GM19395 (cell line): ENCODE results near the gene TRMT61B.

Experiments used
- ATAC-seq: cut with Tn5 transposase; IDR thresholded peaks from one replicate; pipeline ENCODE4 v1.9.1; 2021; ENCODE audit warnings: mild to moderate bottlenecking, moderate library complexity; ENCODE audit not compliant: unreplicated experiment

The TRMT61B gene

DNA sequence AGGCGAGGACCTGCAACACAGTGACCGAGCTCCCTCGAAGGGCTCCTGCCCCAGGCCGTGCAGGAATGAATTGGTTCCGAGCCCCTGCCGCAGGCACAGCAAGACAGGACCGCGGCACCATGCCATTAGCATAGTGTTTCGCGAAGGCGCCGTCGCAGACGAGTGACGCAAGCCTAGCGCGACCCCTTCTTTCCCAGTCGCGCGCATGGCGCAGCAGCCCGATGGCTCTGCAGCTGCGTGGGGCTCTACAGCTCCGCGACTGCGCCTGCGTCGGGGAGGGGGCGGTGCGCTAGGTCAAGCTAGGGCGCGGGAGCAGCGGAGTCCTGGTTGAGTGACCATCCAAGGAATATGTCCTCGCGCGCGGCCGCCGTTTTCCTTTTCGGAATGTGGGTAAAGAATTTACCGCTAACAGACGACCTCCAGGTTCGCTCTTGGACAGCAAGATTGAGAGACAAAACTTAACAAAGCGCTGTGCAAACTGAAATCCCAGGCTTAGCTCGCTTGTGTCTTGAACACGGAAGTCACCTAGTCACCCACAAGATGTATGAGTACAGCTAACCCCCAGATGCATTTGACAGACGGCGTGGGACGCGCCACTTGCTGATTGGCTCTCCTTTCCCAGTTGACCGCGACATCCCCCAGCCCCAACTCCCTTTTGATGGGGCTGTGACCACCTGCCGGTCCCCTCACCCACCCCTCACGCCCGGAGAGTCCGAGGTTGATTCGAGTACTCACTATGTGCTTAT is at the start of gene TRMT61B:
TRMT61B (minus strand) TSS at position 164 of the 746 bp plus-strand sequence; CDS start at position 132, 32 bp downstream.
- ATAC-seq: peak; percentile 94

DNA sequence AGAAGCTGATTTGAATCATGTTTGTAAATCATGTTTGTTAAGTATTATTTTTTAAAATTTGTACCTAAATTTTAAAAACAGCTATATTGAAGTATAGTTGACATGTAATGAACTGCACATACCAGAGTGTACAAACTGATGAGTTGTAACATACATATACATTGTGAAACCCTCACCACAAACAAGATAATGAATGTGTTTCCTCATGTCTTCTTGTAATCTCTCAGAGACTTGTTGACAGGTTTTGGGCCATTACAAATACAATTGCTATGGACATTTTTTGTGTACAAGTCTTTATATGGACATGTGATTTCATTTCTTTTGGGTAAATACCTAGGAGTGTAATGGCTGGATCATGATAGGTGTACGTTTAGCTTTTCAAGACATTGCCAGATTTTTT is 45.8 kb upstream of the TRMT61B start:
- no peak for ATAC-seq

DNA sequence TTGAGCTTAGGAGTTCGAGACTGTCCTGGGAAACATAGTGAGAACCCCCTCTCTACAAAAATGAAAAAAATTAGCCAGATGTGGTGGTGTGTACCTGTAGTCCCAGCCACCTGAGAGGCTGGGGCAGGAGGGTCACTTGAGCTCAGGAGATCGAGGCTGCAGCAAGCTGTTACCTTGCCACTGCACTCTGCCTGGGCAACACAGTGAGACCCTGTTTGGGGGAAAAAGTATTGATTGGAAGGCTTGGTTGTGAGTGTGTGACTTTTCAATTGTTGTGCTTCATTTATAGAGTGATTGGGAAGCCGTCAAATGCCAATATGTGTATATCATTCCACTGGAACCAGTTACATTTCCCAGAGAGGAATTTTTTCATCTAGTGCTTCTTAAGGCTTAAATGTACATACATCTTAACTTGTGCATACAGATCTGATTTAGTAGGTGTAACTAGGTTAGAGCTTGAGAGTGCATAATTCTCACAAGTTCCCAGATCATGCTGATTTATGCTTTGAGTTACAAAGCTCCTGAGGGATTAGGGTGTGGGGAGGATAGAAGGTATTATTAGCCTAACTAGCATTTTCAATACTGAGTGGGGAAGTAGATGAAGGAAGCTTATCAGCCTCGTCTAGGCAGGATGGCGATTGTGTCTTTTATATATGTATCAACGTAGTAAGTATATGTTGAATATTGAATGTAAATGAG is 39.7 kb upstream of the TRMT61B start:
- no peak for ATAC-seq

DNA sequence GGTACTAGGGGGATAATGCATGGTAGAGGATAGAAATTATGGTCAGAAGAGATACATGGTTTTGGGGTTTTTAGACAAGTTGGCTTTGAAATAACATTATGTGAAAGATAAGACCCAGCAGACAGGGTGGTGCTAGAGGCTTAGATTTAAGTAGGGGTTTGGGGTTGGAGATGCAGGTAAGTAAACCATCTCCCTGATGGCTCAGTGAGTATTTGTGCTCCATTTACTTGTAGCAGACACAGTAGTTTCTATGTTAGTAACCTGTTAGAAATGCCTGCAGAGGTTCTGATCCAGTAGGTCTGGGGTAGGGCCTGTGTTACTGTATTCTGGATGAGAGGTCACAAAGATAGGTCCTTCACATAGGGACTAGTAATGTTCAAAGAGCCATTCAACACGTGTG is 38.1 kb upstream of the TRMT61B start:
- ATAC-seq: no peak

DNA sequence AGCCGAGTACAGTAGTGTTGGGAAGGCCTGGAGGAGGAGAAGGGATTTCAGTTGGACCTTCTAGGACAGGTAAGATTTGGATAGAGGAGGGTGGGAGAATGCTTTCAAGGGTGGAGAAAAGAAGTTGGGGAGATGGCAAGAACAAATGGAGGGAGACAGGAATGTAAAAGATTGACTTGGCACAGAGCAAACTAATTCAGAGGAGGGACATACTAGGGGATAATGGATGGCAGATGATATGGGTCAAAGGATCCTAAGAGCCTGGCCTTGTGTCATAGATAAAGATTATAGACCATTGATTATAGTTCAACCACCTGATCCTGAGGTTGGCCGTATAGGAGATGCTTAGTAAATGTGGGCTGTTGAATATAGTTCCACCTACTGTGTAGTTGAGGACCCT is 36.7 kb upstream of the TRMT61B start:
- ATAC-seq: no peak

DNA sequence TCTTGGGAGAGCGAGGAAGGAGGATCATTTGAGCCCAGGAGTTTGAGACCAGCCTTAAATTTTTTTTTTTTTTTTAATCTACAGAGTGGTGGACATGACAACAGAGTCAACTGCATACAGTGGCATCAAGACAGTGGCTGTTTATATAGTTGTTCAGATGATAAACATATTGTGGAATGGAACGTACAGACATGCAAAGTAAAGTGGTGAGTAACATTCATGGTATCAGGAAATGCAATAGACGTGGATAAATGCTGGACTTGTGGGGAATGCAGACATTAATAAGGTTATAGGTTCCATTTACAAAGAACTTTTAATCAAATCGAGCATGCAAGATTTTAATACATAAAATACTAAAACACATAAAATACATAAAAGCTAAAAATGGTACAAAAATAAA is 36.3 kb upstream of the TRMT61B start:
- no peak for ATAC-seq

DNA sequence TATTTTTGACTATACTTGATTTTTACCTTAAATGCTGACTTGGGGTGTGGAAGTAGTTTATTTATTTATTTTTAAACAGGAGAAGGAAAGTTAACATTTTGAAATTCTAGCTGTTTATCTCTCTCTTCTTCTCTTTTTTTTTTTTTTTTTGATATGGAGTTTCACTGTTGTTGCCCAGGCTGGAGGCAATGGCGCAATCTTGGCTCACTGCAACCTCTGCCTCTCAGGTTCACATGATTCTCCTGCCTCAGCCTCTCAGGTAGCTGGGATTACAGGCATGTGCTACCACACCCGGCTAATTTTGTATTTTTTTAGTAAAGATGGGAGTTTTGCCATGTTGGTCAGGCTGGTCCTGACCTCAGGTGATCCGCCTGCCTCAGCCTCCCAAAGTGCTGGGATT is 35.4 kb upstream of the TRMT61B start:
- ATAC-seq: no peak

DNA sequence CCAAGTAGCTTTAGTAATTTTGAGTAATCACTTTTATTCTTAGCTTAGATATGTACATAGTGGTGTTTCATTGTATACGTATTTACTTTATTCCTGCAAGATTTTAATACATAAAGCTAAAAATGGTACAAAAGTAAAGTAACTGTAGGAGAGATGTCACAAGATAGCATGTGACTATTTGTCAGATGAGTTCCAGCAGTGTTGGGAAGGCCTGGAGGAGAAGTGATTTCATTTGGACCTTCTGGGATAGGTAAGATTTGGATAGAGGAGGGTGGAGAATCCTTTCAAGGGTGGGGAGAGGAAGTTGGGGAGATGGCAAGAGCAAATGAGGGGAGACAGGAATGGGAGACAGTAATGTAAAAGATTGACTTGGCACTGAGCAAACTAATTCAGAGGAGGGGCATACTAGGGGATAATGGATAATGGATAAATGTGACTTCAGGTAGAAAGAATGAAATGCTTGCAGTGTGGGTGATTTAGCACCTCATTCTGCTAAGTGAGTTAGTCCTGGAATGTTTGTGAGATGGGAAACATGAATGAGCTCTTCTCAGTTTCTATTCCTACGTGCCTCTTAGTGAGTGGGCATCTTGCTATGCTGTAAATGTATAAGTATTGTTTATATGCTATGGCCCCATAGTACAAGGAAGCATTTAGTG is 34.8 kb upstream of the TRMT61B start:
- ATAC-seq: no peak

DNA sequence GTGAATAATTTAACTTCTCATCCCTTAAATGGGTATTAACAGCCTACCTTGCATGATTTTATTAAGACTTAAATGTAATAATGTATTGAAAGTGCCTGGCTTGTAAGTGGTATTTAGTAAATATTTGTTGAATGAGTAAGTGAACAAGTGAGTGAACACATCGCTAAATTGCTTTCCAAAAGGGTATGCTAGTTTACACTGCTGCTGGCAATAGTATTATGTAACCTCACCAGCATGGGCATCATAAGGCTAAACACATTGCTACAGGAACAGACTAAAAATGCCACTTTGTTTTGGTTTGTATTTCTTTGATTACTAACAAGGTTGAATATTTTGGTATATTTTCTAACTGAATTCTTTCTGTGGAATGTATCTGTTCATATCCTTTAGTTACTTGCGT is 34.2 kb upstream of the TRMT61B start:
- ATAC-seq: no peak

DNA sequence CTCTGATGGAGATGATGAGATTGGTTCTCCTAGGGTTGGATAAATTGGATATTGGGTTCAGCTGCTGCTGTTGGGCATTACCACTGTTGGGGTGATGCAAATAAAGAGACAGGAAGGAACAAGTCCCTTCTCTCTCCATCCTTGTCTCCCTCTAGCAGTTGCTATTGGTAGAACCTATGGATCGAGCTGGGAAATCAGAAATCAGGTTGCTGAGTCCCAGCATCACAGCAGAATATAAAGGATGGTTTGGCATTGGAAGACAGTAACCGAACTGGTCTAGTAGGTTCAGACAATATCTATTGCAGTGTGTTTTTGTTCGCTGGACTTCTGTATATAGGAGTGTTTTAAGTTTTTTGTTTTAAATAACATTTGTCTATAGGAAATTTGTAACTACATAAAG is 32.5 kb upstream of the TRMT61B start:
- no peak for ATAC-seq

DNA sequence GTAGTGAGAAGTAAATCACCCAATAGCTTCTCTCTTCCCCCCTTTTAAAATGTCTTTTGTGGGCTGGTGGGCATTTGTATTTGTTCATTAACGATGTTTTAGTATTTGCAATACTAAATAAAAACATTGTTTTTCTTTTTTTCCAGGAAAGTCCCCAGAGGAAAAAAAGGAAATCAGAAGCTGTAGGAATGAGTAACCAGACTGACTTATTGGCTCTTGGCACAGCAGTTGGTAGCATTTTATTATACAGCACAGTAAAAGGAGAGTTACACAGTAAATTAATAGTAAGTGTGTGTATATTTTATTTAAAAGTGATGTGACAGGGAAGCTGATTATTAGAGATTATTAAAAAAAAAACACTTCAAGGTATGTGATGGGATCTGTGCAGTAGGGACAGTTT is 31.7 kb upstream of the TRMT61B start:
- no peak for ATAC-seq

DNA sequence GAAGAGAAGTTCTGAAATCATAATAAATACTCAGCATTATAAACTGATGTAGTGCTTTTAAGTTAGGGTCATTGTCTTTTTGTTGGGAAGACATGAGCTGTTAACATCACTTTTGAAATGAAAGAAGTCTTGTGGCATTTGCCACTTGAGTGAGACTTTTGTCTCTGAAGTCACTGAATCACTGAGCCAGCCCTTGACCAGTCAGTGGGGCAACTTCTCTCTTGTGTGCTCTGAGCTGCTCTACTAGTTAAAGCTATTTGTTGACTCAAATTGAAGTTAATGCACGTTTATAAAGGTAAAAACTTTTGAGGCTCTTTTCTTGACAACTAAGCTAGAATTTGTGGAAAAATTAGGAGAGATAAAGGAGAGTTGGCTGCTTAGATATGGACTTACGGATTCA is 31.1 kb upstream of the TRMT61B start:
- ATAC-seq: no peak

DNA sequence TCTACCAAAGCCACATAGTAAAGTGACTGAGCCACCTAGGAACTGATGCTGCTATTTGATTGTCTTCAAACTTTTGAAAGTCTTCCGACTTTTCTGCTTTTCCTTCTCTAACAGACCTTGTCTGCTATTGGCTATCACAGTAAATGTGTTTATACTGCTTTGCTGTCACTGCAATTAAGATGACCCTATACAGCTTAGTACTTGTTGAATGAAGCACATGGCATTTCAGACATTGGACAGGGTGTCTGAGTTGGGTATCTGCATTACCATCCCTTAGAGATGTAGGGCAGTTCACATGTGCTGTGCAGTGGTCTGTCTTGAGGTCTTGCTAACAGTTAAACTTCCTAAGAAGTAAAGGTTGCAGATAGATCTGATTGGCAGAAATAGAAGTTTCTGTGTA is 27.9 kb upstream of the TRMT61B start:
- ATAC-seq: no peak

DNA sequence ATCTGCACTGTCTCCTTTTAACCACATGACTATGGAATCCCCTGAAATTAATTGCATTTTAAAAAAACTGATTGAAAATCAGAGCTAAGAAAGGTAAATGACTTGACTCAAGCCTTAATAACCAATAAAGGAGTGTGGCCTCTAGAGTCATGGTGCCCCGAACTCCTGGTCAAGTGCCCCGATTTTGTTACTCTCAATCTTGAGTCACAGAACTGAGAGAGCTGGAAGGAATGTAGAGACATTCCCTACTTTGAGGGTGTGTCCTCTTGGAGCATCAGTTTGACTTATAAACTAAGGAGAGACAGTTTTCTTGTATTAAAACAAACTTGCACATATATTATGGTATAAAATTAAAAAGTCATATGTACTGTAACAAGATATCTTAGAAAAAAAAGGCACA is 26.8 kb upstream of the TRMT61B start:
- no peak for ATAC-seq

DNA sequence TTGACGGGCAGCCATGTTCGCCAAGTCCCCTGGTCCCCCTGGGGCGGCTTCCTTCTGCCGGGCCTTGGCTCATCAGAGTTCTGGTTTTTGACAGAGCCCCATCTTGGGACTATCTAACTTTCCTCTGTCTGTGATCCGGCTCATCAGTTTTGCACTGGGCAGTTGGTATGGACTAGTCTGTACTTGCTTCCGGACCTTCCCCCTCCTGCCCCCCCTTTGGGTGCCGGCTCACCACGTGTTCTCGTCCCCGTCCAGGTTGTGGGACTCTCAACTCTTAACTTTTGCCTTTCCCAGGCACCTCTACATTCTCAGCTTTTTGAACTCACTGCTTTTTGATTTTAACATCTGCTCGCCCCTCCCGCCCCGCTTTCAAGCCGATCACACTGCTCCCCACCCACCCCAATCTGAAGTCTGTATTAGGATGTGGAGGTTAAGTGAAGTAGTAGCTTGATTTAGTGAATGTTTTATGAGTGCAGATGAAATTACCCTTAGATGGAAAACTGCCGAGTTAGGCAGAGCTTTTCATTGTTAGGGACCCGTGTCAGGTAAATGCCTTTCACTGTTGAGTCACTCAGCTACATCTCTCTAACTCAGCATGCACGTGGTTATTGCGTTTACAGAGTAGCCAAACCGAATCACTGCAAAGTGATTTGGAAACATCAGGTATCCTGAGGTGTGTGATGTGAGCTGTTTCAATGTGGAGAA is 25.2 kb upstream of the TRMT61B start:
- ATAC-seq: peak; percentile 35

DNA sequence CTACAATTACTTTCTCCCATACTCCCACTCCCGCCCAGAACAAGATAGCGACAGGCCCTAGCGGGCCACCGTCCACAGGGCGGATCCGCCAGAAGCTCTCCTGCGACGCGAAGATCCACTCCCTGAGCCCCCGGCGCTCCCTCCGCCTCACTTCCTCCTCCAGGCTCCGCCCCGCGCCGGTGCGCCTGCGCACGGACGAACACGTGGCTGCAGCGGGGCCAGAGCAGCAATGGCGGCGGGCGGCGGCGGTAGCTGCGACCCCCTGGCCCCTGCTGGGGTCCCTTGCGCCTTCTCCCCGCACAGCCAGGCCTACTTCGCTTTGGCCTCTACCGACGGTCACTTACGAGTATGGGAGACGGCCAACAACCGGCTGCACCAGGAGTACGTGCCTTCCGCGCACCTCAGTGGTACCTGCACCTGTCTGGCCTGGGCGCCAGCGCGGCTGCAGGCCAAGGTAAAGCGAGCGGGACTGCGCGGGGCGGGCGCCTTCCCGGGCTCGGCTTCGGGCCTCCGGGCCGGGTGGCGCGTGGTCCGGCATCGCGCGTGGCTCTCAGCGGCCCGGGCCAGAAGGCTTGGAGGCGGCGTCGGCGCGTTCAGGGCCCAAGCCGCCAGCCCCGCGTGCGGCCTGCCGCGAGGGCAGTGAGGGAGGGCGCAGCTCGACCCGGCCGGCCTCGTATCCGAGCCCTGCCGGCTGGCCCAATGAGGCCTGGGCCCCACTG is 24.5 kb upstream of the TRMT61B start, which contains the start of gene WDR43:
WDR43 (plus strand) TSS at position 198 of the 719 bp plus-strand sequence; CDS start at position 230, 32 bp downstream.
- ATAC-seq: peak; percentile 86

DNA sequence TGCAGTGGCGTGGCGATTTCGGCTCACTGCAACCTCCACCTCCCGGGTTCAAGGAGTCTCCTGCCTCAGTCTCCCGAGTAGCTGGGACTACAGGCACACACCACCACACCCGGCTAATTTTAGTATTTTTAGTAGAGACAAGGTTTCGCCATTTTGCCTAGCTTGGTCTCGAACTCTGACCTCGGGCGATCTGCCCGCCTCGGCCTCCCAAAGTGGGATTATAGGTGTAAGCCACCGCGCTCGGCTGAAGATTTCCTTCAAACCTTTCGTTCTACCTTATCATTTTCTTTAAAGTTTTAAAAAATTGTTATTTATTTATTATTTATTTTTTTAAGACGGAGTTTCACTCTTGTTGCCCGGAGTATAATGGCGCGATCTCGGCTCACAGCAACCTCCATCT is 23.4 kb upstream of the TRMT61B start:
- no peak for ATAC-seq

DNA sequence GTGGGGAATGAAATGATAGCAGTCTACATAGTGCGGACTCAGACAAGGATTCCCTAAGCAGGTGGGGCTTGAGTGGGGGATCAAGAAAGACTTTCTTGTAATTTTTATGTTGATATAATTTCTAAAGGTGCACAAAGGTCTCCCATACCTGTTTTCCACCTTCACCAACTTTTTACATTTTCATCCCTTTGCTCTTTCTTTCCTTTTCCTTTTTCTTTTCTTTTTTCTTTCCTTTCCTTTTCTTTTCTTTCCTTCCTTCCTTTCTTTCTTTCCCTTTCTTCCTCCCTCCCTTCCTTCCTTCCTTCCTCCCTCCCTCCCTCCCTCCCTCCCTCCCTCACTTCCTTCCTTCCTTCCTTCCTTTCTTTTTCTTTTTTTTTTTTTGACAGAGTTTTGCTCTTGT is 10.1 kb upstream of the TRMT61B start:
- ATAC-seq: no peak

DNA sequence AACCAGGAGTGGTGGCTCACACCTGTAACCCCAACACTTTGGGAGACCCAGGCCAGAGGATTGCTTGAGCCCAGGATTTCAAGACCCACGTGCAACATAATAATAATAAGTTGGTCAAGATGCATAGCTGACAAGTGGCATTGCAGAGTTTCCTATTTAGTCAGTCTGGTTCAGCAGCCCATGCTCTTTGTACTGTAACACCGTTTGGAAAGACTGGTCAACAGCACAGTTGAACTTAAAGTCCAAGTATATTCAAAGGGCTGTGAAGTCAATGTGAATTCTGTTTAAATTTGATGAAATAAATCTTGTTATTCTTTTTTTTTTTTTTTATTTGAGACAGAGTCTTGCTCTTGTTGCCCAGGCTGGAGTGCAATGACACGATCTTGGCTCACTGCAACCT is 1.5 kb upstream of the TRMT61B start:
- ATAC-seq: no peak

DNA sequence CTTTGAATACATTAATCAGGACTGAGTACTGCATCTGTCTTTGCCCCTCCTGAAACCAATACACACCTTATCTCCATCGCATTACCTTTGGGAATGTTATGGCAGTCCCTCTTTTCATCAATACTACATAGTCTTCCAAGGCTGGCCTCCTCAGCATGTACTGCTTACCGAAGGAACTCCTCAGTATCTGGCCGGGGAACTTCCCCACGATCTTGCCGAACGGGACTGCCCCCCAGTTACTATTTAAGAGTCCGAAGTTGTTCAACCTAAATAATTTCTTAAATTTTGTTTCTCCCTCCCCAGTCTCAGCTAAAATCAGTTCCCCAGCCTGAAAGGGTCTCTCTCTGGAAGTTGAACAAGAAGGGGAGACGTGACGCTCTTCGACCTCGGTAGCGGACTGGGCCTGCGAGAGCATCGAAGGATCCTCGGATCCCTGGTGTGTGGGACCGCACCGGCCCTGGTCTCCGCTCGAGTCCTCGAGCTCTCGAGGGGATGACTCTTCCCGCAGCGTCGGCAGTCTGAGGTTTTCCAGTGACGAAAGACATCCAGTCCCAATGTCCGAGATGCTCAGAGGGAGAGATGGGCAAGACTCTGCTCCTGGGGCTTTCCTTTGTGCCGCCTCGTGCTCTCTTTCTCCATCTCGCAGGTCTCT is 489 bp downstream of the TRMT61B start:
- peak; percentile 25 for ATAC-seq
